HG03103 (cell line): ENCODE results near the gene PDE8A.
"Not testable (repeated sequence)": the region's sequence is repeated elsewhere in the genome, so short reads cannot be mapped to it uniquely, and the experiment has no call there.

Experiments
- ATAC-seq: cut with Tn5 transposase; IDR thresholded peaks from one replicate; pipeline ENCODE4 v1.9.1; 2021; ENCODE audit warnings: low read depth; ENCODE audit not compliant: unreplicated experiment

Gene PDE8A

GRCh38 chr15:84987949-84988624 lies 6.4 kb downstream of the PDE8A start:
- ATAC-seq, result no peak

GRCh38 chr15:84988909-84989644 lies 7.4 kb downstream of the PDE8A start:
- ATAC-seq, result no peak

- ATAC-seq, result no peak
Measured at GRCh38 chr15:84990507-84990906, 8.9 kb downstream of the PDE8A start.

GRCh38 chr15:84991014-84991712 lies 9.5 kb downstream of the PDE8A start:
- no peak for ATAC-seq

- no peak for ATAC-seq
Measured at GRCh38 chr15:84992157-84992944, 10.7 kb downstream of the PDE8A start.

- no peak for ATAC-seq
Measured at GRCh38 chr15:84996055-84996454, 14.4 kb downstream of the PDE8A start.

- not testable (repeated sequence) for ATAC-seq
Measured at GRCh38 chr15:84996714-84997113, 15.1 kb downstream of the PDE8A start.

GRCh38 chr15:84997214-84997613 lies 15.6 kb downstream of the PDE8A start:
- ATAC-seq, result not testable (repeated sequence)

GRCh38 chr15:85000189-85000864 lies 18.7 kb downstream of the PDE8A start:
- no peak for ATAC-seq

- no peak for ATAC-seq
Measured at GRCh38 chr15:85000937-85001336, 19.3 kb downstream of the PDE8A start.

GRCh38 chr15:85002517-85002916 lies 20.9 kb downstream of the PDE8A start:
- no peak for ATAC-seq

- no peak for ATAC-seq
Measured at GRCh38 chr15:85003593-85004312, 22.1 kb downstream of the PDE8A start.

- no peak for ATAC-seq
Measured at GRCh38 chr15:85004550-85004949, 22.9 kb downstream of the PDE8A start.

- no peak for ATAC-seq
Measured at GRCh38 chr15:85005319-85005718, 23.7 kb downstream of the PDE8A start.

- no peak for ATAC-seq
Measured at GRCh38 chr15:85005746-85006145, 24.1 kb downstream of the PDE8A start.

- no peak for ATAC-seq
Measured at GRCh38 chr15:85006201-85006600, 24.5 kb downstream of the PDE8A start.

GRCh38 chr15:85006655-85007054 lies 25.0 kb downstream of the PDE8A start:
- no peak for ATAC-seq

- no peak for ATAC-seq
Measured at GRCh38 chr15:85007137-85007536, 25.5 kb downstream of the PDE8A start.

- no peak for ATAC-seq
Measured at GRCh38 chr15:85007741-85008397, 26.2 kb downstream of the PDE8A start.
